Colonic mucosa (tissue), 4 donors: Measurements from ENCODE around the gene KDM7A. TPM values are rescaled to one million over a fixed set of nuclear protein-coding genes. Genes with fewer than 3 reads are reported as not detected.

Experiments used
- DNase-seq: peaks from one replicate; pipeline ENCODE4 v3.0.0-alpha.2; 2020
- H3K27ac ChIP-seq: fragments of 200-600 bp; one replicate; pipeline ENCODE4 v1.8.0; 2021
- H3K27me3 ChIP-seq: fragments of 200-600 bp; one replicate; pipeline ENCODE4 v1.8.0; 2021
- H3K36me3 ChIP-seq: fragments of 200-600 bp; one replicate; pipeline ENCODE4 v1.8.0; 2021
- H3K4me1 ChIP-seq: fragments of 200-600 bp; one replicate; pipeline ENCODE4 v1.8.0; 2021; ENCODE audit warnings: mild to moderate bottlenecking
- H3K4me3 ChIP-seq: fragments of 200-600 bp; one replicate; pipeline ENCODE4 v1.8.0; 2021
- H3K9ac ChIP-seq, 2 donors: one replicate each; pipeline ENCODE4 v1.7.0; 2013; ENCODE audit warnings: control low read depth in 2 of 2, low read depth in 2 of 2, low read length in 2 of 2
- H3K9me3 ChIP-seq: fragments of 200-600 bp; one replicate; pipeline ENCODE4 v1.8.0; 2021
- intact Hi-C: fragments of 100-400 bp; cut with DNase I; formaldehyde crosslinking; loops from one replicate; pipeline ENCODE4 v1.14.1; 2022
- total RNA-seq, 2 donors: library from RNA; stranded (reverse); fragmentation: NEBNext Ultra II Directional in 1 of 2; extraction: Animal tissue kit (Norgen Biotek cat#: 25700) in 1 of 2; gene quantifications; one replicate each; pipeline ENCODE4 v1.2.1, GENCODE V29; 2021
- TF ChIP-seq, protein P1 (sequence below): fragments of 200-600 bp; IDR thresholded peaks from one replicate; pipeline ENCODE4 v1.8.0; 2022; ENCODE audit warnings: antibody characterized with exemption, mild to moderate bottlenecking
- donor health status: healthy.
- donor health status: DM: no; HTN: no; CAD: no.
- donor health status: DM: no; HTN: no; CAD: no.

Gene KDM7A, protein sequence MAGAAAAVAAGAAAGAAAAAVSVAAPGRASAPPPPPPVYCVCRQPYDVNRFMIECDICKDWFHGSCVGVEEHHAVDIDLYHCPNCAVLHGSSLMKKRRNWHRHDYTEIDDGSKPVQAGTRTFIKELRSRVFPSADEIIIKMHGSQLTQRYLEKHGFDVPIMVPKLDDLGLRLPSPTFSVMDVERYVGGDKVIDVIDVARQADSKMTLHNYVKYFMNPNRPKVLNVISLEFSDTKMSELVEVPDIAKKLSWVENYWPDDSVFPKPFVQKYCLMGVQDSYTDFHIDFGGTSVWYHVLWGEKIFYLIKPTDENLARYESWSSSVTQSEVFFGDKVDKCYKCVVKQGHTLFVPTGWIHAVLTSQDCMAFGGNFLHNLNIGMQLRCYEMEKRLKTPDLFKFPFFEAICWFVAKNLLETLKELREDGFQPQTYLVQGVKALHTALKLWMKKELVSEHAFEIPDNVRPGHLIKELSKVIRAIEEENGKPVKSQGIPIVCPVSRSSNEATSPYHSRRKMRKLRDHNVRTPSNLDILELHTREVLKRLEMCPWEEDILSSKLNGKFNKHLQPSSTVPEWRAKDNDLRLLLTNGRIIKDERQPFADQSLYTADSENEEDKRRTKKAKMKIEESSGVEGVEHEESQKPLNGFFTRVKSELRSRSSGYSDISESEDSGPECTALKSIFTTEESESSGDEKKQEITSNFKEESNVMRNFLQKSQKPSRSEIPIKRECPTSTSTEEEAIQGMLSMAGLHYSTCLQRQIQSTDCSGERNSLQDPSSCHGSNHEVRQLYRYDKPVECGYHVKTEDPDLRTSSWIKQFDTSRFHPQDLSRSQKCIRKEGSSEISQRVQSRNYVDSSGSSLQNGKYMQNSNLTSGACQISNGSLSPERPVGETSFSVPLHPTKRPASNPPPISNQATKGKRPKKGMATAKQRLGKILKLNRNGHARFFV
- total RNA-seq: 10 to 100 TPM; 14.7 to 37.5 TPM

DNA sequence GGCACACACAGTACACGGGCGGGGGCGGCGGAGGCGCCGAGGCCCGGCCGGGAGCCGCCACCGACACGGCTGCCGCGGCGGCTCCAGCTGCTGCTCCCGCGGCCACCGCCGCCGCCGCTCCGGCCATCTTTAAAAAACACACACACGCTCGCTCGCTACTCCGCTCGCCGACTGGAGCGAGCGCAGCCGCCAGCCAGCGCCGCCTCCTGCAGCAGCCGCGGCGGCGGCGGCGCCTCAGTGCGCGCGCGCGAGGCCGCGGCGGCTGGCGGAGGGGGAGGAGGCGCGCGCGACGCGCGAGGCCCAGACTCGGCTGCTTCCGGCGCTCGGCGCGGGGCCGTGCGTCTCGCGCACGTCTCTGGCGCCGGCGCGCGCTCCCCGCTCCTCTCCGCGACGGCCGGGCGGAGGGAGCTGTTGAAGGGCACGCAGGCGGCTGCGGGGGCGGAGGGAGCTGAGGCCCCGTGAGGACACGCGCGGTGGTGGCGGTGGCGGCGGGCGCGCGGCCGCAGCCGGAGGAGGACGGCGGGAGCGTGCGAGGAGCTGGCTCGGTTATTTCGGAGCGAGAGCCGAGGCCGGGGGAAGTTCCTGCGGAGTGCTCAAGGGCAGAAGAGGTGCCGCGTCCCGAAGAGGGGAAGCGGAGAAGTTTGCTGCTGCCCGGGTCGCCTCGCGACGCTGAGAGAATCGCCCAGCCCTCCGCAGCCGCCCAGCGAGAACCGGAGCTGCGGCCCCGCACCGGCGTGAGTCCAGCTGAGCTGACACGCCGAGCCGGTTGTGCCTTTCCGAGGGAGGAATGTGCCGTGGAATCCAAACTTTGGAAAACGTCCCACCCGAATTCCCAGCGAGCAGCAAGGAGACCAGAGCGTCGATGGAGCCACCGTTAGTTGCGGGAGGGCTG lies at the start of gene KDM7A:
Gene KDM7A (minus strand): TSS at position 173 of the 892 bp plus-strand sequence. CDS start 46 bp downstream, at position 127.
- H3K4me1 ChIP-seq: peaks cover 8% of the 10 kb centered on the region
- H3K9me3 ChIP-seq: no peaks in the 10 kb centered on the region
- H3K36me3 ChIP-seq: no peaks in the 10 kb centered on the region
- peak within 1 kb of the TSS; percentile 100 for H3K27ac ChIP-seq
- no peaks in the 10 kb centered on the region for H3K27me3 ChIP-seq
- DNase-seq: peak; percentile 83
- TF ChIP-seq, protein P1, sequence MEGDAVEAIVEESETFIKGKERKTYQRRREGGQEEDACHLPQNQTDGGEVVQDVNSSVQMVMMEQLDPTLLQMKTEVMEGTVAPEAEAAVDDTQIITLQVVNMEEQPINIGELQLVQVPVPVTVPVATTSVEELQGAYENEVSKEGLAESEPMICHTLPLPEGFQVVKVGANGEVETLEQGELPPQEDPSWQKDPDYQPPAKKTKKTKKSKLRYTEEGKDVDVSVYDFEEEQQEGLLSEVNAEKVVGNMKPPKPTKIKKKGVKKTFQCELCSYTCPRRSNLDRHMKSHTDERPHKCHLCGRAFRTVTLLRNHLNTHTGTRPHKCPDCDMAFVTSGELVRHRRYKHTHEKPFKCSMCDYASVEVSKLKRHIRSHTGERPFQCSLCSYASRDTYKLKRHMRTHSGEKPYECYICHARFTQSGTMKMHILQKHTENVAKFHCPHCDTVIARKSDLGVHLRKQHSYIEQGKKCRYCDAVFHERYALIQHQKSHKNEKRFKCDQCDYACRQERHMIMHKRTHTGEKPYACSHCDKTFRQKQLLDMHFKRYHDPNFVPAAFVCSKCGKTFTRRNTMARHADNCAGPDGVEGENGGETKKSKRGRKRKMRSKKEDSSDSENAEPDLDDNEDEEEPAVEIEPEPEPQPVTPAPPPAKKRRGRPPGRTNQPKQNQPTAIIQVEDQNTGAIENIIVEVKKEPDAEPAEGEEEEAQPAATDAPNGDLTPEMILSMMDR: no peak
- peak within 1 kb of the TSS; percentile 92 for H3K4me3 ChIP-seq
- intact Hi-C loops: loop anchor here (5.0 kb wide), 1 partner anchor 150 kb away; no protein-coding TSS in a partner anchor
- H3K9ac ChIP-seq: peak within 1 kb of the TSS; percentile 87 to 96

DNA sequence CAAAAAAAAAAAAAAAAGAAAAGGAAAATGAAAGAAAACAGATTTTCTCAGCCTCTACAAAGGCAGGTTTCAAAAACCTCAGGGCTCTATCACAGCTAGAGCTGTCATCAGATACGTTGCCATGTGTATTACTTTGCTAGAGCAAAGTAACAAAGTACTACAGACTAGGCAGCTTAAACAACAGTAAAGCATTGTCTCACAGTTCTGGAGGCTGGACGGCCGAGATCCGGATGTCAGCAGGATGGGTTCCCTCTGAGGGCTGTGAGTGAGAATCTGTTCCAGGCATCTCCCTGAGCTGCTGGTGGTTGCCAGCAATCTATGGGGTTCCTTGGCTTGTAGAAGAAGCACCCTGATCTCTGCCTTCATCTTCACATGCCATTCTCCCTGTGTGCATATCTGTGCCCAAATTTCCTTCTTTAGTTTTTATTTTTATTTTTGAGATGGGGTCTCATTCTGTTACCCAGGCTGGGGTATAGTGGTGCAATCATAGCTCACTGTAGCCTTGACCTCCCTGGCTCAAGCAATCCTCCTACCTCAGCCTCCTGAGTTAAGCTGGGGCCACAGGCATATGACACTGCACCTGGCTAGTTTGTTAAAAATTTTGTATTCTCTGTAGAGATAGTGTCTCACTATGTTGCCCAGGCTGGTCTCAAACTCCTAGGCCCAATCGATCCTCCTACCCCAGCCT lies 48.9 kb upstream of the KDM7A start:
- peaks cover 4% of the 10 kb centered on the region for H3K4me1 ChIP-seq
- H3K9me3 ChIP-seq: no peaks in the 10 kb centered on the region
- DNase-seq: no peak
- H3K9ac ChIP-seq: no peak overlapping the region
- TF ChIP-seq, protein P1: no peak
- H3K36me3 ChIP-seq: no peaks in the 10 kb centered on the region
- H3K4me3 ChIP-seq: no peak overlapping the region
- intact Hi-C loops: no loop called here
- no peaks in the 10 kb centered on the region for H3K27me3 ChIP-seq
- H3K27ac ChIP-seq: no peak overlapping the region

- DNase-seq: no peak
- H3K27ac ChIP-seq: no peak overlapping the region
- intact Hi-C loops: no loop called here
- H3K27me3 ChIP-seq: no peaks in the 10 kb centered on the region
- TF ChIP-seq, protein P1: no peak
- H3K4me3 ChIP-seq: no peak overlapping the region
- H3K9ac ChIP-seq: no peak overlapping the region
- H3K36me3 ChIP-seq: no peaks in the 10 kb centered on the region
- no peaks in the 10 kb centered on the region for H3K9me3 ChIP-seq
- no peaks in the 10 kb centered on the region for H3K4me1 ChIP-seq
Observed at GRCh38 chr7:140223515-140224221, 46.9 kb upstream of the KDM7A start.

DNA sequence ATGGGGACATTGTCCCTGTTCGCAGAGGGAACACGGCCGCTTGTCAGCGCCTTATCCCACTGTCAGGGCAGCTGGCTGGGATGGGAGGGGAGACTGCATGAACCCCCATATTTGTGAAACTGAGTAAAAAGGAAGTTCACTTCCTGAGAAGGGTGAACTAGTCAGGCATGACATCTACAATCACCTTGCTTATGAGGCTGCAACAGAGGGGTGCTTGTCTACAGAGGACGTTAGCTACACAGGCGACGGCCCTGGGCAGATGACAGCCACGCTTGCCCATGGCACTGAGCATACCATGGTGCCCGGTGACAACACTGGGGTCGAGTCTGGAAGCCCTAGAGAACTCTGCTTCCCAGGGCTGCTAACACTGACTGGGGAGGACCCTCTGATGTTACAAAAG lies 46.0 kb upstream of the KDM7A start:
- H3K4me3 ChIP-seq: no peak overlapping the region
- intact Hi-C loops: no loop called here
- TF ChIP-seq, protein P1: no peak
- no peaks in the 10 kb centered on the region for H3K36me3 ChIP-seq
- no peaks in the 10 kb centered on the region for H3K27me3 ChIP-seq
- H3K9ac ChIP-seq: no peak overlapping the region
- no peak for DNase-seq
- H3K27ac ChIP-seq: no peak overlapping the region
- no peaks in the 10 kb centered on the region for H3K9me3 ChIP-seq
- H3K4me1 ChIP-seq: no peaks in the 10 kb centered on the region
